GM18873 (cell line): ENCODE measurements around the gene CTU1.
"Not testable (repeated sequence)": the region's sequence is repeated elsewhere in the genome, so short reads cannot be mapped to it uniquely, and the experiment has no call there.

Experiments
- ATAC-seq: cut with Tn5 transposase; IDR thresholded peaks from one replicate; pipeline ENCODE4 v1.9.1; 2021; ENCODE audit warnings: mild to moderate bottlenecking, moderate library complexity, moderate number of reproducible peaks; ENCODE audit not compliant: unreplicated experiment, low FRiP score

Gene CTU1

DNA sequence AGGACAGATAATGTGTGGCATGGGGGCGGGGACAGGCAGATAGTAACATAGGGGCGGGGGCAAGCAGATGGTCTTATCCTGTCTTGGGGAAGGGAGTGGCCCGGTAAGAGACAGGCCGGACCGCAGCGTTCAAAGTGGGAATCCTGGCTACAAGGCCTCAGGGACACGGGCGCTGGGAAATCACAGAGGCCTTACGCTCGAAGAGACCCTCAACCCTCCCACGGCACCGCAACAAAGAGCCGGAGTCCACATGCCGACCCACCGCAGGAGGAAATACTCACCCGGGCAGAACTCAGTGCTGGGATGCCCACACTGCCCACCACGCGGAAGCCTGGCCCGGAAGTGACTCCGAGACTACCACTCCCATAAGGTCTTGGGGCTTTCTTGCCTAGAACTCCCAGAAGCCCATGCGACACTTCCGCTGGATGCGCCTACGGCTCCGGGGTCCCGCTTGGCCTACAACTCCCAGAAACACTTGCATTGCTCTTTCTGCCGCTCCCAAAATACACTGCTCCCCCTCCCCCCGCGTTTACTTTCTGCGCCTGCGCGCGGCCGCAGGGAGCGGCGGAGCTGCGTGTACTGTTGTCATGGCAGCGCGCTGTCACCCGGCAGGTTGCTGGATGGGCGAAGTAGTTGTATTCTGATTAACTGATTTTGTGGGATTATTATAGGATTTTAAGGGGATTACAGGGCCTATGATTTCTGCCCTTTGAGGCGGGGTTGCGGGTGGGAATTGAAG is at the start of gene CTU1:
CTU1 (minus strand) TSS at position 344 of the 739 bp plus-strand sequence. CDS start 3,840 bp downstream, outside the sequence.
- ATAC-seq, result peak; percentile 90

DNA sequence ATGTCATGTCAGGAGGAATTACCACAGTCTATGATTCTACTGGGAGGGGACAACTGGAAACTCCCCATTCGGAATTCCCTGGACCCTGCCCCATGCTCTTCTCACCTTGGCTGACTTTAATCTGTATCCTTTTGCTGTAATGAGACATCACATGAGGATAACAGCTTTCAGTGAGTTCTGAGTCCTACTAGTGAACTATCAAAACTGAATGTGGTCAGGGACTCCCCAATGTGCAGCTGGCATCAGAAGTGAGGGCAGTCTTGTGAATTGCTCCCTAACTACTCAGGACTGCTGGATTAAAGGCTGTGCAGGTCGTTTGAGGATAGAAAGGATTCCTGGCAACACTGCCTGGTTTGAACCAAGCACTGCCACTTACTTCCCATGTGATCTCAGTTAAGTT is 49.1 kb upstream of the CTU1 start:
- ATAC-seq, result no peak

DNA sequence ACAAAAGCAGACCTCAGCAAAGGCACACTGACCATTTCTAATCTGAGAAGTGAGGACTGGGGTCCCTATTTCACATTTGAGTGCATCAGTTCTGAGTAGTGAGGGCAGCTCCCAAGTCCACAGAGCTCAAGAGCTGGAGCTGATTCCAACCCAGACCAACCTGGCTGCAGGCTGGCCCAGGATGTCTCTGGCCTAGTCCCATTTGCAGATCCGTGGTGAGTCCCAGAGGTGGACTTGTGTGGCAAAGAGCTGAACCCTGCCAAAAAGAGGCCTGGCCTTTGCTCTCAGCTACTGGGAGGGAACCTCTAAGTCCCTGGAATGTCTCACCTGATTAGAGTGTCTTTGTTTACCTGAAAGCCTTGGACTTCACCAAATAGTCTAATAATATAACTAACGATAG is 48.5 kb upstream of the CTU1 start:
- no peak for ATAC-seq

DNA sequence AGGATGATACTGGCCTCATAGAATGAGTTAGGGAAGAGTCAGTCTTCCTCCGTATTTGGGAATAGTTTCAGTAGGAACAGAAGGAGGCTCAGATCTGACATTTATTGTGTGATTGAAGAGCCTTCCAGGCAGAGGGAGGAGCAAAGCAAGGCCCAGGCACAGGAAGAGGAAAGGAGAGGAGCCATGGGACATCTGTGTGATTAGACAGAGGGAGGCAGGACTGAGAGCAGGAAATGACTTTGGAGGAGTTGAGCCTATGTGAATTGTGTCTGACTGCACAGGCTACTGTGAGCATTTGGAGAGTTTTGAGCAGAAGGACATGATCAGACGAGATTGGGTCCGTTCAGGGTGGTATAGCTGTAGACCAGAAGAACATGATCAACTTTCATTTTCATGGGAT is 42.4 kb upstream of the CTU1 start:
- no peak for ATAC-seq

DNA sequence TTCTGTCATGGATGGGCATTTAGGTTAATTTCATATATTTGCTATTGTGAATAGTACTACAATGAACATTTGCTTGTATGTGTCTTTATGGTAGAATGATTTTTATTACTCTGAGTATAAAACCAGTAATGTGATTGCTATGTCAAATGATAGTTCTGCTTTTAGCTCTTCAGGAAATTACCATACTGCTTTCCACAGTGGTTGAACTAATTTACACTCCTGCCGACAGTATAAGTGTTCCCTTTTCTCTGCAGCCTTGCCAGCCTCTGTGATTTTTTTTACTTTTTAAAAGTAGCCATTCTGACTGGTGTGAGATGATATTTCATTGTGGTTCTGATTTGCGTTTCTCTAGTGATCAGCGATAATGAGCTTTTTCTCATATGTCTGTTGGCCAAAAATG is 40.4 kb upstream of the CTU1 start:
- ATAC-seq, result no peak

DNA sequence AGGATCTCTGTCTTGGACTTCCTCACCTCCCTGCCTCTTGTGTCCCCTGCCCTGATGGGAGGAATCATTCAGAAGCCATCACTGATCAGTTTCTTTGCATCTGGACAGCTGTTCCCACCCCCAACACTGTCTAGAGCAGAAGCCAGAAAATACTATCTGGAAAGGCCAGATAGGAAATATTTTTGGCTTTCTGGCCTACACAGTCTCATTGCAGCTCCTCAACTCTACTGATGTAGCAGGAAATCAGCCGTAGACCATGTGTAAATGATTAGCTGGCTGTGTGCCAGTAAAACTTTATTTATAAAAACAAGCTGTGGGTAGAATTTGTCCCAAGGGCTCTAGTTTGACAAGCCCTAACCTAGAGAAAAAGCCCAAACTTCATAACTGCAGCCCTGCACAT is 39.5 kb upstream of the CTU1 start:
- no peak for ATAC-seq

DNA sequence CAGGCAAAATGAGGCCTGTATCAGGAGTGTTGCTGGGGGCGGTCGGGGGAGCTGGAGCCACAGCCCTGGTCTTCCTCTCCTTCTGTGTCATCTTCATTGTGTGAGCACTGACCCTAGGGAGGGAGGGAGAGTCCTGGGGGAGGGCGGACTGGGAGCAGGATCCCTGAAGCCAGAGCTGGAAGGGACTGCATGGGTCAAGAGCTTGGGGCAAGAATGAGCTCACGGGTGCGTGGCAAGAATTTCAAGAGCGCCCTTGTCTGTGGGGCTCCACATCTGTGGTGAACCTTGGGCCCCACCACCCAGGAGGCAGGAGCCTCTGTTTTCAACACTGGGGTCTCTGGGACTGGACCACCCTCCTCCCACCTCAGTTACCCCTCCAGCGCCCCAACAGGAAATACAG is 38.5 kb upstream of the CTU1 start:
- ATAC-seq, result no peak

DNA sequence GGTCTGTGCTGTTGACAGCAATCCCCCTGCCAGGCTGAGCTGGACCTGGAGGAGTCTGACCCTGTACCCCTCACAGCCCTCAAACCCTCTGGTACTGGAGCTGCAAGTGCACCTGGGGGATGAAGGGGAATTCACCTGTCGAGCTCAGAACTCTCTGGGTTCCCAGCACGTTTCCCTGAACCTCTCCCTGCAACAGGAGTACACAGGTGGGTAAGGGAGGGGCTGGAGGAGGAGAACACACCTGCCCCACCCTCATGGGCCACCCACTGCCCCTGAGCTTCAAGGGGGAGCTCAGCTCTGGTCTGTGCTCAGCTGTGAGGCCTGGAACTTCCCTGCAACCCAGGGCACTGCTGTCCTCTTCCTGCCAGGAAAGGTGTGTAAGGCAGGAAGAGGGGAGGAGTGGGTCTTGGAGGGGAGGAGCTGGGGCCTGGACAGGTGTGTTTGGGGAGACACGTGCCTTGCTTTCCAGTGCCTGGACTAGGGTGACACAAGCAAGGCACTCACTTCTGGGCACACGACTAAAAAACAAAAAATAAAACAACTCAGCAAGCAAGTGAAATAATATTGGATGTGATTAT is 37.8 kb upstream of the CTU1 start:
- no peak for ATAC-seq

DNA sequence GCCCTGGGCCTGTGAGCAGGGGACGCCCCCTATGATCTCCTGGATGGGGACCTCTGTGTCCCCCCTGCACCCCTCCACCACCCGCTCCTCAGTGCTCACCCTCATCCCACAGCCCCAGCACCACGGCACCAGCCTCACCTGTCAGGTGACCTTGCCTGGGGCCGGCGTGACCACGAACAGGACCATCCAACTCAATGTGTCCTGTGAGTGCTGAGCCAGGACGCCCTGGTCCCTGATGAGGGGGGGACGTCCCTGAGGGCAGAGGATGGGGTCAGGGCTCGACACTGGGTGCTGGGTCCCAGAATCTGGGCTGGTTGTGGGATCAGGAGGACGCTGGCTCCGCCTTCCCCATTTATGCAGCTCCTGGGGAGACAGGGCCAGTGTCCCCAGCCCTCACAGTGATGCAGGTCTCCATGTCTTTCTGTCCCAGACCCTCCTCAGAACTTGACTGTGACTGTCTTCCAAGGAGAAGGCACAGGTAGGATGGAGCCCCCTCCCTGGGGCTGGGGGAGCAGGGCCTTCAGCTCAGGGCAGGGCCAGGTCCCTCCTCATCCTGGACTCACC is 36.4 kb upstream of the CTU1 start:
- no peak for ATAC-seq

DNA sequence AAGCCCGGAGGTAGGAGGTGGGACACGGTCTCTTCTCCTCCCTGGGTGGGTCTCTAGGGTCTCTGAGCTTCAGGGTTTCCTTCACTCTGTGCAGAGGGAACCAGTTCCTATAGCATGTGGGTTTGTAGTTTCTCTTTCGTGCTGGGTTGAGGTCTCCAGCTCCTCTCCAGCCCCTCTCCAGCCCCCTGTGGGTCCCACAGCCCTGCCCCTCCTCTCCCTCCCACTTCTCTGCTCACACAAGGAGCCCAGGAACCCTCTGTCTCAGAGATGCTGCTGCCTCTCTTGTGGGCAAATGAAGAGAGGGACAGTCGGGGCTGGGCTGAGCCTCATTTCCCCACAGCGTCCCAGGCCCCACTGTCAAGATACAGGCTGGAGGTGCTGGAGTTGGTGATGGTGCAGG is 35.3 kb upstream of the CTU1 start:
- ATAC-seq, result no peak

DNA sequence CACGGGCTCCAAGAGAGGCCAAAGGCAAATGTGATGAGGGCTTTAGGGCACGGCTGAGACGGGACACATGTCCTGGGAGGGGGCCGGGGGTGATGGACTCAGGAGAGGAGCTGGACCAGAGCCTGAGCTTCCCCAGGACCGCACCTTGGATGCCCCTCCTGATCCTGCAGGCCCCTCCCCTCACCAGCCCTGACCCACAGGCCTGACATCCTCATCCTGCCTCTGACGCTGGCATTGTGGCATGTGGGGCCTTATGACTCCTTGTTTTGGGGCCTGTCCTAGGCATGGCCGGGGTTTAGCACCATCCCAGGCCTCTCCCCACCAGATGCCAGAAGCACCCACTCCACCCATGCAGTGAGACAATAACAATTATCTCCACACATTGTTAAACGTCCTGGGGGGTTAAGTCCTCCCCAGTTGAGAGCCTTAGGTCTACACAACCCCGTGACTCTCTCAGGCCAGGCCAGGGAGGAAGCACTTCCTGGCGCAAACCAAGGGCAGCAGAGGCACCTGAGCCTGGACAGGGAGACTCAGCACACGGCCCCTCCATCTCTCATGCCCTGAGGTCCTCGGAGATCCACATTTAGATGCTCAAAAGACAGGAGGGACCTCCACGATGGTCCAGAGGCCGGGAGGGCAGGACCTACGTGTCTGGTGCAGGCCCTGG is 34.7 kb upstream of the CTU1 start:
- not testable (repeated sequence) for ATAC-seq

DNA sequence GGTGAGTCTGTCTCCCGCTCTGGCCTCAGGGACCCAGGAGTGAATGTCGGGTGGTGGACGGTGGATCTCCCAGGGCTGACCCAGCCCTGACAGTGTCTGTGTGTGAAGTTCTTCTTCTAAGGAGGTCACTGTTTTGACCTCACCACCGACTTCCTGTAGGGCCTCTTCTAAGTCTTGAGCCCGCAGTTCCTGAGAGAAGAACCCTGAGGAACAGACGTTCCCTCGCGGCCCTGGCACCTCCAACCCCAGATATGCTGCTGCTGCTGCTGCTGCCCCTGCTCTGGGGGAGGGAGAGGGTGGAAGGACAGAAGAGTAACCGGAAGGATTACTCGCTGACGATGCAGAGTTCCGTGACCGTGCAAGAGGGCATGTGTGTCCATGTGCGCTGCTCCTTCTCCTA is 33.9 kb upstream of the CTU1 start, which contains the start of gene SIGLEC7:
SIGLEC7 (plus strand) TSS at position 183 of the 400 bp plus-strand sequence; CDS start at position 252, 69 bp downstream.
- ATAC-seq, result no peak

DNA sequence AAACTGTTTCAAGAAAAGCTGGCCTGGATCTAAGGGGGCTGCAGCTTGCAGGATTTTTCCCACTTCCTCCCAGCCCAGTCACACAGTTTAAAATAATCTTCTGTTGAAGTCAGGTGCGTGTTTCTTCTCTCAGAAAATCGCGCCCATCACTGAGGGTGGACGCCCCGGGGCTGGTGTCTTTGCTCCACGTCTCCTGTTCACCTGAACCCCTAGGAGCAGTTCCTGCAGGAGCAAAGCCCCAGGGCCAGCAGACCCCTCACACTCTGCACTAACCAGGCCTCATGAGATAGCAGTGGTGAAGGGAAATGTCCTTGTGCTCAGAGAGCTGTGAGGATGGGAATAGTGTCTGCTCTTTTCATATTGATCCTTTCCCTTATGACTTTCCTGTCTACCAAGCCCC is 33.0 kb upstream of the CTU1 start:
- ATAC-seq, result no peak

DNA sequence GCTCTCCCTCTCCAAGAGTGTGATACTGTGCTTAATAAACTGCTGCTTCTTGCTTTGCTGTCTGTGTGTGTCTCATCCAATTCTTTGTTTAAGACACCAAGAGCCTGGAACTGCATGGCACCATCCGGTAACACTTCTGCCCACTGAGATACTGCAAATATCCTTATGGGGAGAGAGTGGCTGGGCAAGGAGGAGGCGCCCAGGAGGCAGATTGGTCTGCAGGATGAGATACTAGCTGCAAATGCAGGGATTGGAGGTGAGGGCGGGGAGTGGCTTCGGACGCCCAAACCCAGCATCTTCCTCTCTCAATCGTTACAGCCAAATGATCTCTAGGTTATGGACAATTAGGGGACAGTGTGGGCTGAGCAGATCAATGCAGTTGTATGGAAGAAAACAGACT is 32.2 kb upstream of the CTU1 start:
- ATAC-seq, result no peak

DNA sequence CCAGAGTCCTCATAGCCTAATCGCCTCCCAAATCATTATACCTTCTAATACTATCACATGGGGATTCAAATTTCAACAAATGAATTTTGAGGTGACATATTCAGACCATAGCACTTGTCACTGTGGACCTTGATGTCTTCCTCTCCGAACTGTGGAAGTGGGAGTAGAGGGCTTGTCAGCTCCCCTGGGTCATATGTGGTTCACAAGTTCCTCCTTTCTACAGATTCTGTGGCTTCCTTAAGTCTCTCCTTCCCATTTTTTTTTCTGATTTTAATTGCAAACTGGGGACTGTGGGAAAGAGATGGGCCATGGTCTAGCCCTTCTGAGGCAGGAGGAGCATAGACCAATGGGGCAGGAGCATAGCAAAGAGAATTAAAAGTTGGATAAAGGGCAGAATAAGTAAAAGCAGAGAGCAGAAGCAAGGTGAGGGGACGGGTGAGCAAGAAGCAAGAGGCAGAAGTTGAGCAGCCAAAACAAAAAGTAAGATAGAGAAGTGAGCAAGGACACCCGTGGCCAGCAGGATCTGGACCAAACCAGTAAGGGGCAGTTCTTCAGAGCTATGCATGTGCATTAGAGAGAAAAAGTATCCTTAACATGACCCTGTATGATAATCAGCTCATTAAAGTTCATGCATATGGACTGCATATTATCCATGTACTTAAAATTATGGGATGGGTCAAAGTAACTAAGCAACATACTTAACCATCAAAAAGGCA is 31.2 kb upstream of the CTU1 start:
- ATAC-seq, result no peak

DNA sequence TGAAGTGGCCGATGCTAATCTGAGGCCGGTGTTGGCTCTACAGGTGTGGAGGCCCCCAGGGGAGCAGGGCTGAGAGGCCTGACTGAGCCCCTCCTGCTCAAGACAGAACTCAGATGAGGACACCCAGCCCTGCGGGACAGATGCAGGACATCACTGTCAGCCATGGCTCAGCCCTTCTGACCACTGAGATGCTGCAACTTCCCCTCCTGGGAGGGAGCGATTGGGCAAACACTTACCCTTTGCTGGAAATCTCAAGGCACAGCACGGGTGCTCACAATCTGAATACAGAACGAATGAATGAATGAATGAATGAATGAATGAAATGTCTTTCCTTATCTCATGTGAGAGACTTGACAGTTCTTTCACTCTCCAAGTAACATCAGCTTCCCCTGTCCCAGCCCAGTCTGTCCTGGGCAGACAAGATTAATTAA is 30.4 kb upstream of the CTU1 start:
- no peak for ATAC-seq

DNA sequence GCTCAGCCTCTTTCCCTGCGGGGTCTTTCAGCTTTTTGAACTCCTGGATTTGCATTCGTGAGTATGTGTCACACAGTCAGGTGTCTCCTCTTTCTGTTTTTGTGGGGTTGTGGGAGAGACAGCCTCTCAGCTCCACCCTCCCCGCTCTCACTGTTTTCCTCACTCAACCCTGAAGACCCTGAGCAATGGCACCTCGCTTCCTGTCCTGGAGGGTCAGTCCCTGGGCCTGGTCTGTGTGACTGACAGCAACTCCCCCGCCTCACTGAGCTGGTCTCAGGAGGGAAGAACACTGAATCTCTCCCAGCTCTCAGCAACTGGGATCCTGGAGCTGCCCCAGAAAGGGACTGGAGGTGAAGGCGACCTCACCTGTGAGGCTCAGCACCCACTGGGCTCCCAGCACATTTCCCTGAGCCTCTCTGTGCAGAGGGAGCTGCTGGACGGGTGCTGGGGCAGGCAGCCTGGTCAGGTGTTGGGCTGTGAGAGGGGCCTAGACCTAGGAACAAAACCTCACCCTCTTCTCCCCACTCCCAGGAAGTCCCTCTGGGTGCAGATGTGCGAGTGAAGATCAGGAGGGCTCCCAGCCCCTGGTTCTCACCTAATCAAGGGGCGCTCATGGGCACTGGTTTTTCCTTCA is 29.7 kb upstream of the CTU1 start:
- no peak for ATAC-seq

DNA sequence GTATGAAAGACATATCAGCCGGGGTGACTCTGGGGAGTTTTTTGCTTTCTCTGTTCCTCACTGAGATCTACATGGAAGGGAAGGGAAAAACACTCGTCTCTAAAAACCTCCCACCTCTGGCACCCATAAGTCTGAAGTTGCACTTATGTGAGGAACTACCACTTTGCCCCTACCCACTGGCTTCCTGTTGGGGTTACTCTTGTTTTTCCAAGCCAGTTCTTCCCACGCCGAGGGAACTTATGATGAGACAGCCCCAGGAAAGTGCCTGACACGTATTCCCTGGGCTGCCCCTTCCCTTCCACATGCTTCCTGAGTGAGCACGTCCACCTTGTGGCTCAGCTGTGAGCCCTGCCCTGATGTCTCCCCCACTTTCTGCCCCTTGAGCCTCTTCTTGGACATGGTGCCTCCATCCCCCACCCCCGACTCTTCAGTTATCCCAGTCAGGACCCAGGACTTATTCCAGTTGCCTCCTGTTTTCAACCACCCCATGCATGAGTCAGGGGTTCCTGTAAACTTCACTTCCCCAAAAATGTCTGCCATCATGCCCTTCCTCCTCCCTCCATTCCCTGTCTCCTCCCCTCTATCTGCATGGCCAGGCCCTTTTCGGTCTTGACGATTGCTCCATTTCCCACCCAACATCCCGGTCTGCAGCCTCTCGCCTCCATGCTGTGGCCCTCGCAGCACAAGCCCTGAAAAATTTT is 28.8 kb upstream of the CTU1 start:
- no peak for ATAC-seq

DNA sequence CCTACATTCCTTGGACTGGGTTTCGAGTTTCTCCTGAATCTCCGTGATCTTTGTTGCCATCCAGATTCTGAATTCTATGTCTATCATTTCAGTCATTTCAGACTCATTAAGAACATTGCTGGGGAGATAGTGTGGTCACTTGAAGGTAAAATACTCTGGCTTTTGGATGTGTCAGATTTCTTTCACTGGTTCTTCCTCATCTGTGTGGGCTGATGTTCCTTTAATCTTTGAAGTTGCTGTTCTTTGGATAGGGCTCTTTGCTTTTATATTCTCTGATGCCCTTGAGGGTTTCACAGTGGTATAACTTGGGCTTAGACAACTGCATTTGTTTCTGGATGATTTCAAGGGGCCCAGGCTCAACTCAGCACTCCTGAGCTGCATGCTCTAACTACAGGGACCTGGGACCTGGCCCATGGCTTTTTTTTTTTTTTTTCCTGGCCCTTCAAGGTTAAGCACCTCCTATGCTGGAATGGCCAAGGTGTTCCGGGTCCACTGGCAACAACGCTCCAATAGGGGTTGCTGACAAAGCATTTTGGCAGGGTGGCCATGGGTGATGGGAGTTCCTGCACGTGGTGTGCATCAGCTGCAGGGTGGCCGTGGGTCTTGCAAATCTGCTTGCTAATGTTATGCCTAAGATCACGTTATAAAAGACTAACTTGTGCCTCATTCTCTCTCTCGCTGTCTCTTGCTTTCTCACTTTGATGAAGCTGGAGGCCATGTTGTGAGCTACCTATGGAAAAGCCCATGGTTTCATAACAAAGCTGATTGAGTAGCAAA is 28.0 kb upstream of the CTU1 start:
- ATAC-seq, result no peak
